GM21737 (cell line): ENCODE data around the gene CDNF.

Source experiments
- ATAC-seq: cut with Tn5 transposase; IDR thresholded peaks from one replicate; pipeline ENCODE4 v1.9.1; 2021; ENCODE audit warnings: mild to moderate bottlenecking, moderate library complexity; ENCODE audit not compliant: unreplicated experiment

CDNF gene

DNA sequence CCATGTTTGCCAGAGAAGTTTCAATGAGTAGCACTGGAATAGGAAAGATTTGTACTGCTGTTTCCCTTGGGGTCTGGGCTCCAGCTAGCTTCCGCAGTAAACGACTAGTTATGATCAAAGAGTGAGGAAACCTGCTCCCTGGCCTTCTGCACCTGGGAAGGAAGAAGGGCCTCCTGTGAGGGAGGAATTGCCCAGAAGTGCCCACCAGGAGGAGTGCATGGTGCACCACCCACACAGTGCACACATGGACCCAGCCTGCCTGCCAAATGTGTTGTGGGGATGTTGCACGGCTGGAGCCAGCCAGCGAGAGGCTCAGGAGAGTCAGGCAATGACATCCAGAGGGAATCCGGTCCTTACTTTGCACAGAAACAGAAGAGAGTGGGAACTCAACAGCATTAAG is 36.1 kb downstream of the CDNF start:
- ATAC-seq: no peak

DNA sequence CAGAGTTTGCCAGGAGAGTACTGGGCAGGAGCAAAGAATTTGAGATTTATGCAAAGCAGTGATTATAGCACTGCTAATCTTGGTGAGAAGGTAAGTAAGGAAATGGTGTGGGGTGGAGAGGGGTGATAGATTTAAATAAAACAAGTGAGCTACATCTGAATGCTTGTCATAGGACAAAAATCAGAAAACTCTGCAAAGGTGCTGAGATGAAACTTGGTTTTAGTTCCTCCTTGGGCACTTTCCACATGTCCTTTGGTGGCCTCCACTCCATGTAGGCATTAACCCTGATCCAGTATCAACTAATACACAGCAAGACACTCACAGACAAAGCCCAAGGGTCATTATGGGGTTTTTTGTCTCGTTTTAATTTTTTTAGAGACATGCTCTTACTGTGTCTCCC is 37.4 kb downstream of the CDNF start:
- no peak for ATAC-seq

DNA sequence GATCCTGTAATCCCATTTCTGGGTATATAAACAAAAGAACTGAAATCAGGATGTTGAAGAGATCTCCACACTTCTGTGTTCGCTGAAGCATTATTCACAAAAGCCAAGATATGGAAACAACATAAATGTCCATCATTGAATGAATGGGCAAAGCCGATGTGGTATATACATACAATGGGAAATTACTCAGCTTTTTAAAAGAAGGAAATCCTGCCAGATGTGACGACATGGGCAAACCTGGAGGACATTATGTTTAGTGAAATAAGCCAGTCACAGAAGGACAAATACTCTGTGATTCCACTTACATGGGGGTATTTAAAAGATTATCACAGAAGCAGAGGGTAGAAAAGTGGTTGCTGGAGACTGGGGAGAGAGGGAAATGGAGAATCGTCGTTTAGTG is 39.2 kb downstream of the CDNF start:
- no peak for ATAC-seq

DNA sequence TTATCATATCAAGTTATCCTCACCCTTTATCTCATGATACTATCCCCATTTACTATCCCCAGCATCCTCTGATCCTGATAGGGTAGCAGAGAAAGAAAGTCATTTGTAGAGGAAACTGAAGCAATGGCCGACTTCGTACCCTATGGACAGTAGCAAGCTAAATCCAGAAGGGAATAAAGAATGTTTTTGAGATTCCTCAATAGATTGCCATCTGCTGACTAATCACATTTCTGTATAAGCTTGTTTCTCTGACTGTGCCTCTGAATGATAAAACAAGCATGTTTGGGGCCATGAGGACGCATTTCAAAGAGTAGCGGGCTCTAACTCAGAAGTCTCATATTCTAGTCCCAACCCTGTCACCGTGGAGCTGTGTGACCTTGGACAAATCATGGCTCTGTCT is 49.9 kb downstream of the CDNF start:
- ATAC-seq: no peak

DNA sequence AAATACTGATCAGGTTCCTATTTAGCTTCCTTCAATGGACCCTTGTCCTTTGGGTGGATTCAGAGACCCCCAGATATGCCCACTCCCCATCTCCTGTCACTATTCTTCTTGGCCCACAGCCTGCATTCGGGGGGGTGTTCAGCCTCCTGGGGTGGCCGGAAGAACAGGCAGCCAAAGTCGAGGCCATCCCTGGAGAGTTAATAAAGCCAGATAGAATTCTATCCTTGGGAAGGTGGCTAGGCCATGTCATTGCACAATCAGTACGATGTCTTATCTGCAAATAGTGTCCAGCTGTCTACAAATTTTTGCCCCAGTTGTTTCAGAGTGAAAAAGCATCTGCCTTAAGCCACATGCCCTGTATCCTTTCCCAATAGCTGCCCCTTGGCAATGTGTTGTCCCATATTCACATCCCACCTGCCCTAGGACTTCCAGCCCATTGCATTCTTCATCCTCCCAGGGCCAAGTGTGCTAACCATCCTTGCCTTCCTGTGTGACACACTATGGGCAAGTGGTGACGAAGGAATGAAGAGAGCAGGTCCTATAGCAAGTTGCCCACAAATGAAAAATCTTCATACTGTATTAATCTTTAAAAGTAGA is 53.3 kb downstream of the CDNF start:
- no peak for ATAC-seq

DNA sequence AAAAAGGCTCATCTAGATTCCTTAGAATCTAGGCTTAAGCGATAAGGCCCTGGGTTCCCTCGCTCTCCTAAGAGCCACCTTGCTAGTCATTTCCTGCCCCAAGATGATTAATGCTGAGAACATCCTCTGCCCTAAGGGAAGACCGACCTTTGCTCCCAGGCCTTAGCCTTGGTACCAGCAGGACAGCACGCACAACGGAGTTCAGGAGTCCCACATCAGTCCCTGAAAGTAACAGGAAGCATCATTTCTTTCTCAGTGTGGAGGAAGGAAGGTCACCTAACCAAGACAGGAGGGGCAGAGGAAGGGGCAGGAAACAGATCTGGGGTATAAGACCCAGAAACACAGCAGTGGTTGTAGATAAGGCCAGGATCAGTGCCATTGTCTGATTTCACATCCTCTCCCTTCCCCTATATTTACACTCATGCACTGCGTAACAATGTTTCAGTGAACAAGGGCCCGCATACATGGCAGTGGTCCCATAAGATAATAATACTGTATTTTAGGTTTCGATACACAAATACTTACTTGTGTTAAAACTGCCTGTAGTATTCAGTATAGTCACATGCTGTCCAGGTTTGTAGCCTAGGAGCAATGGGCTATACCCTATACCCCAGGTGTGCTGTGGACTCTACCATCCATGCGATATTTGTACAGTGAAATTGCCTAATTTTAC is 55.0 kb downstream of the CDNF start:
- no peak for ATAC-seq

DNA sequence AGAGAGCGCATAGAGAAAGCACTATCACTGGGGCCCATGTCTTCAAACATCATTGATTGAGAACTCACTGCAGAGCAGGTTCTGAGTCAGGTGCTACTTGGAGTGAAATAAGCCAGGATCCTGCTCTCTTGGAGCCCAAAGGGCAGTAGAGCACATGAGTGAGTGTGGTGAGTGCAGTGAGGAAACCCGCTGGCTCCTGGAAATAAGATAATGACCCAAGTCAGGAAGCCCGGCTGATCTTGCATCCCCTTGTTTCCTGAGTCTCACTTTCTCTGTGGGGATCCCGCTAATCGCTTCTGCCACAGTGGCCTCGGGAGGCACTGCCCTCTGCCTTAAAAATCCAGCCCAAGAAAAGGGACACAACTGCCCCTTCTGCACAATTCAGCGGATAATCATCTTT is 56.1 kb downstream of the CDNF start:
- ATAC-seq: no peak

DNA sequence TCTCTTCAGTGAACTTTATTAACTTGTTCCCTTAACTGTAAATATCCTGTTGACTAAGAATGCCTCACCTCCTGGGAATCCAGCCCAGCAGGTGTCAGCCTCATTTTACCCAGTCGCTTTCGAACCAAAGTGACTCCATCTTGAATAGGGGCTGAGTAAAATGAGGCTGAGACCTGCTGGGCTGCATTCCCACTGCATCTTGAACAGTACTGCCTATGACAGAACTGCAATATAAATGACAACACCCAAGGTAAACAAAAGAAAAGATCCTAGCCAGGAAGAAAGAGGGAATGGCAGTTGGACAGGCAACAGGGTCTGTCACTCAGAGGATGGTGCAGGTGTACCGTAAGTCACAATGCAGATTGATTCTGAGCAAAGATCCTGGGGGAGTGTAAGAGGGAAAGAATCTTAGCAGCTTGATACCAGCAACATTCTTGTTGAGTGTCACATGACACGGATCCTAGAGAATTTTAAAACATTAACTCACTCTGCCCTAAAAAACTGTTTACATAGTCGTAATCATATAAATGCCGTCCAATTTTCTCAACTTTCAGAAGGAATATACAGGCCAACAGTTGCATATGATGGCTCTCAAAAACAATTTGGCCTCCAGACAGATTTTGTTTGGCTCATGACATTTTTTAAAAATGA is 58.7 kb downstream of the CDNF start:
- ATAC-seq: no peak

DNA sequence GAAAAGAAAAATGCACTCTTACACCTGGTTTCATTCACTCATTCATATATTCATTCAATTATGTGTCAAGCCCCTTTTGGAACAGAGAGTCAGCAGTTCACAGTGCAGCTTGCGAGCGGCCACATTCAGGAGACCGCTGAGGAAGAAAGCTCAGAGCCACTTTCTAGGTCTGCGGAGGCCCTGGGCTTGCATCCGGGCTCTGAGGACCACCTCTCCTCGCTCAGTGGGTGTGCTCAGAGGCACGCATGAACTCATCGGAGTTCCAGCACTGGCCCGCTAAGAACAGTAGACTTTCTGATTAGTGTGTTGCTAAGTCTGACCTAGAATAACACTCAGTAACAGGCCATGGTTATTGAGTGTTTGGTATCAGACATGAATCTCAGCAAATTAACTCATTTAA is 61.3 kb downstream of the CDNF start:
- no peak for ATAC-seq

DNA sequence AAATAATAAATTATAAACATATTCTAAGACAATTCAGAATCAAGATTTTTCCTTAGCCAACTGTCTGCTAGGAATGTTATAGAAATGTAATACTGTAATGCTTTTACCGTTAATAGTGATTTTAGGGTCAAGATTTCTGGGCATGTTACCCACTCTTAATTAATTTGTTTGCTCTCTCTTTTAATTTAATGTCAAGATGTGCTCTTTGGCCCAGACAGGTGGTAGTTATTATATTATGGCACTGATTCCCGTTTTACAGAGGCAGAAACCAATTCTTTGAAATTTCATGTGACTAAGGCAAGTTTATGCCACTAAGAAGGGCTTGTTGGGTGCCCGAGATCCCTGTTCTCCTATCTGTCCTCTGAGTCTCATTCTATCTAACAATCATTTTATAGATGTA is 62.2 kb downstream of the CDNF start:
- ATAC-seq: no peak

DNA sequence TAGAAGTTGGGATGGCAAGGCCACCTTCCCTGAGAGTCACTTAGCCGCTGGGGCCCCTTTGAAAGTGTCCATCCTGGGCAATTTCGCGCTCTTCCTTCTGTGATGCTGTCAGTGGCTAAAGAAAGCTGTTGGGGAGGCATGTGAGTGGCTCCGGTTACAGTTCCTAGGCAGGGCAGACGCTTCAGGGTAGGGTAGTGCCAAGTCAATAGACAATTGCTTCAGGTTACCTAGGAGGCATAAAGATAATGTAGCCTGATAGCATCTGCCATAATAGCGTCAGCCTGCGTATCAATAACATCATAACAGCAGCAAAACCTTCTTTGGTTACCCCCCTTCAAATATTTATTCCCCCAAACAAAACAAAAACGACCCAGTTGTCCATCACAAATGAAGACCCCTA is 63.0 kb downstream of the CDNF start, which contains the start of gene FAM107B:
TSS of gene FAM107B (minus strand) at position 101 of the 400 bp plus-strand sequence. CDS start 234 bp downstream, outside the sequence.
- ATAC-seq: no peak

DNA sequence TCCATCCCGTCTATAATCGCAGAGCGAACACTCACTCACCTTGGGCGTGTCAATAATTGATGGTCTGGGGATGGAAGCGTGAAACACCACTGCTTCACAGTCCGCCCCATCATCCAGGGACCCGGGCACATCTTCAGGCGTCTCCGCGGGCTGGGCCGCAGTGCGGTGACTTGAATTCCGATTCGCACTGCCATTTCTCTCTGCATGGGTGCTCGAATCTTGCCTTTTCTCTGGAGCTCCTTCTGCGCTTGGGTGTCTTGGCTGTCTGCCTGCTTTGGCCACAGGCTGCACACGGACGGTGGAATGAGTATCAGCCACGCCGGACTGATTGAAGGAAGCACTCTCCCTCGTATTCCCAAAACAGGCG is 63.6 kb downstream of the CDNF start:
- ATAC-seq: no peak

DNA sequence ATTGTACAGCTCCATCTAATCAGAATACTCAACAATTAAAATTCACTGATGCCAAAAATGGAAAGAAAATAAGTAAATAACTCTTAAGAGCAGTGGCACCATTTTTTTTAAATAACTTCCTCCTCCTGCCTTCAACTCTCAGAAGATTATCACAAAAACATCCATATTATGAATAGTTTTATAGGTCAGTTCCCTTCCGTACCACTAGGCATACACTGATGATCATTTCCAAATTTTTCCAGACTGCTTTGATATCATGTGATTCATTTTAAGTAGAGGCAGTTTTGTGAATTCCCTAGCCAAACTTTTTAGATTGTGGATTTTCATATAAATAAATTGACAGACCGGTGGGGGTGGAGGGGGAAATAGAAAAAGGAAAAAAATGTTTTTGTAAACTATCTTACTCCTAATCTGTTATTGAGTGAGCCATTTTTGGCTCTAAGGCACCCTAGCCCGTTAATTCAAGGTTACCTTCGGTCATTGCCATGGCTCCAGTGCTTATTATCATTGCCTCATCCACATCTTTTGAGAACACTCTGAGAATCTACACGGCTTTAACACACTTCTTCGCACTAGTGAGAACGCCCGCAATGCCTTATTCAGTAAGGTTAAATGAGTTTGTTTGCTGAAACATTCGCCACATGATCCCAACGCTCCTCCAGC is 64.2 kb downstream of the CDNF start:
- ATAC-seq: no peak

DNA sequence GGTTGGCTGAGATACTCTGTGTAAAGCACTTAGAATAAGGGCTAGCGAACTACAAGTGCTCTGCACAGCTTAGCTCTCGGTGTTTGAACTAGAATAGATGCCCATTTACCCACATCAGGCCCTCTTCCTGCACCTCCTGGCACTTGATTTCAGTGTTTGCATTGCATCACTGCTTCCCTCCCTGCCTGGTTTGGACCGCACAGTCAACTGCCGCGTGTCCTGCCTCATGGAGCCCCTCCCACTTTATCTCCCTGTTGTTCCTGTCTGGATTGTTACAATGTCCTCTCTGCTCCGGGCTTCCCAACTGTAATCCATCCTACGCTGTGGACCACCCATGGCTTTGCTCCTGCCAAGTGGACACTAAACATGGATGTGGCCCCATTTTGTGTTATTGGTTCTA is 65.4 kb downstream of the CDNF start:
- ATAC-seq: no peak

DNA sequence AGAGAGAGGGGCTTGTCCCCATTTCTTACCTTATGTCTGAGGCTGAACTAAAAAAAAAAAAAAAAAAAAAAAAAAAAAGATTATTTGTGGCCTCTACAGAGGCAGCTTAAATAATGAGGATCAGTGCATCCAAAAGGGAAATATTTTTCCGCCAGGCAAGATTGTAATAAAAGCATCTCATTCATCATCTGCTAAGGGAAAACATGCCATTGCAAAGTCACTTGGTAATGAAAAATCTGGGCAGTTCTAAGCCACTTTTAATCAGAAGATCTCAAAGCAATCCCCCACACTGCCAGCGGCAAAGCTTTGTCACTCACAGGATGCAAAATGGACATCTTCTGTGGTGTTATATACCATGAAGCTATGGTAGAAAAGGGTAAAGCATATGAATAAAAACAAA is 66.9 kb downstream of the CDNF start:
- ATAC-seq: no peak
